ENCODE measurements around the gene NPHP4.

DNA sequence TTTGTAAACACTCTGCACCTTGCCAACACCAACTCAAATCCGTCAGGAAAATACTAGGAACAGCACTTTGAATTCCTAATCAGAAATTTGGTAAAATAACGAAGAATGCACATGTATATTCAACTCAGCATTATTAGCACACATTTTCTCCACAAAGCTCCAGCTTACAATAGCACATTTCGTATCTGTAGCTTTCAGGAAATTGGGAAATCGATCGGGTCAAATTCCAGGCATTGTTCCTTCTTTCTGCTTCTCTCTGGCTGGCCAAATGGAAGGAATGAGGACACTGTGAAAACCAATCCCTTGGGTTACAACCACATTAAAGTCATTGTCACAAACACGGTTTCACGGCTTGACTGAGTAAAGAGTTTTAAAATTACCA lies 58.6 kb downstream of the NPHP4 start:
- TF ChIP-seq POLR2AphosphoS5 (IDR thresholded peaks at IDR 0.05) (no peak), POLR2A (IDR thresholded peaks at IDR 0.05) (no peak)
- TF ChIP-seq, protein P1, sequence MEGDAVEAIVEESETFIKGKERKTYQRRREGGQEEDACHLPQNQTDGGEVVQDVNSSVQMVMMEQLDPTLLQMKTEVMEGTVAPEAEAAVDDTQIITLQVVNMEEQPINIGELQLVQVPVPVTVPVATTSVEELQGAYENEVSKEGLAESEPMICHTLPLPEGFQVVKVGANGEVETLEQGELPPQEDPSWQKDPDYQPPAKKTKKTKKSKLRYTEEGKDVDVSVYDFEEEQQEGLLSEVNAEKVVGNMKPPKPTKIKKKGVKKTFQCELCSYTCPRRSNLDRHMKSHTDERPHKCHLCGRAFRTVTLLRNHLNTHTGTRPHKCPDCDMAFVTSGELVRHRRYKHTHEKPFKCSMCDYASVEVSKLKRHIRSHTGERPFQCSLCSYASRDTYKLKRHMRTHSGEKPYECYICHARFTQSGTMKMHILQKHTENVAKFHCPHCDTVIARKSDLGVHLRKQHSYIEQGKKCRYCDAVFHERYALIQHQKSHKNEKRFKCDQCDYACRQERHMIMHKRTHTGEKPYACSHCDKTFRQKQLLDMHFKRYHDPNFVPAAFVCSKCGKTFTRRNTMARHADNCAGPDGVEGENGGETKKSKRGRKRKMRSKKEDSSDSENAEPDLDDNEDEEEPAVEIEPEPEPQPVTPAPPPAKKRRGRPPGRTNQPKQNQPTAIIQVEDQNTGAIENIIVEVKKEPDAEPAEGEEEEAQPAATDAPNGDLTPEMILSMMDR (IDR thresholded peaks at IDR 0.05), result no peak

Data from transverse colon (tissue), 4 donors.